GM18870 (cell line): ENCODE measurements around the gene SLC10A3.

Experiments
- ATAC-seq: cut with Tn5 transposase; IDR thresholded peaks from one replicate; pipeline ENCODE4 v1.9.1; 2021; ENCODE audit warnings: moderate library complexity; ENCODE audit not compliant: unreplicated experiment

SLC10A3 gene

GRCh38 chrX:154467556-154467955 is 22.9 kb downstream of the SLC10A3 start:
- no peak for ATAC-seq

DNA sequence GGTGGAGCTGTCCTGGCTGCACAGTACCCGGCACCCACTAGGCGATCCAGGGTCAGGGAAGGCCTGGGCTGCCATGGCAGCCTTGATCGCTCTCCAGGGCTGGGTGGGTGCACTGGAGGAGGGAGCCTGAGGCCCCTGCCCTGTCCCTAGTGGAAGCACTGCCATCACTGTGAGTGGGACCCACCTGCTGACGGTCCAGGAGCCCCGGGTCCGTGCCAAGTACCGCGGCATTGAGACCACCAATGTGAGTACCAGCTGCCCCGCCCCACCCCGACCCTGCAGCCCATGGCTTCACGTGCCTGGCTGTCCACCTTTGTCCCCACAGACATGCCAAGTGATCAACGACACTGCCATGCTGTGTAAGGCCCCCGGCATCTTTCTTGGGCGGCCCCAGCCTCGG is 23.5 kb downstream of the SLC10A3 start:
- no peak for ATAC-seq

GRCh38 chrX:154466036-154466435 is 24.4 kb downstream of the SLC10A3 start:
- no peak for ATAC-seq

DNA sequence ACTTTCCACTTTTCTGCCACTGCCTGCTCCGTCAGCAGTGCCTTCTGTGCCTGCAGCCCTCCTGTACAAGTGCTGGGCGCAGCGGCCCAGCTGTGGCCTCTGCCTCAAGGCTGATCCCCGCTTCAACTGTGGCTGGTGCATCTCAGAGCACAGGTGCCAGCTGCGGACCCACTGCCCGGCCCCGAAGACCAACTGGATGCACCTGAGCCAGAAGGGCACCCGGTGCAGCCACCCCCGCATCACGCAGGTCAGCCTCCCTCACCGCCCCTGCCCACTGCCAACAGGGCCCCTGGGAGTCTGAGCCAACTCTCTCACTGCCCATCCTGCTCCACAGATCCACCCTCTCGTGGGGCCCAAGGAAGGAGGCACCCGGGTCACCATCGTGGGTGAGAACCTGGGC is 24.8 kb downstream of the SLC10A3 start:
- ATAC-seq = no peak

GRCh38 chrX:154464806-154465365 is 25.5 kb downstream of the SLC10A3 start:
- ATAC-seq = no peak

DNA sequence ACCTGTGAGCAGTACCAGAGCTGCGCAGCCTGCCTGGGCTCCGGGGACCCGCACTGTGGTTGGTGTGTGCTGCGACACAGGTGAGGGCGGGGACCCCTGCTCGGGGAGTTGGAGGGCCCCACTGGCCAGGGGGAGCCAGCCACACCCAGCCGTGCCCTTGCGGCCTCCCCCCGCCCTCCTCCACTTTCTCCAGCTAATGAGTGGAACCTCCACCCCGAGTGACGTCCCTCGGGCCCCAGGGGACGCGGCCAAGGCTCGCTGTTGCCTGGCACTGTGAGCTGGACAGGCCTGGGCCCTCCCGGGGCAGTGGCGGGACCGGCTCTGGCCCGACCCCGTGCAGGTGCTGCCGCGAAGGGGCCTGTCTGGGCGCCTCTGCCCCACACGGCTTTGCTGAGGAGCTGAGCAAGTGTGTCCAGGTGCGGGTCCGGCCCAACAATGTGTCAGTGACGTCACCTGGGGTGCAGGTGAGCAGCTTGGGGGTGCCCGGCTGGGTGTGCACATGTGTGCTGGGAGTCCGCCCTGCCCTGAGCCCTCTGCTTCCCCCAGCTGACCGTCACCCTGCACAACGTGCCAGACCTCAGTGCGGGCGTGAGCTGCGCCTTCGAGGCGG is 26.7 kb downstream of the SLC10A3 start:
- no peak for ATAC-seq

DNA sequence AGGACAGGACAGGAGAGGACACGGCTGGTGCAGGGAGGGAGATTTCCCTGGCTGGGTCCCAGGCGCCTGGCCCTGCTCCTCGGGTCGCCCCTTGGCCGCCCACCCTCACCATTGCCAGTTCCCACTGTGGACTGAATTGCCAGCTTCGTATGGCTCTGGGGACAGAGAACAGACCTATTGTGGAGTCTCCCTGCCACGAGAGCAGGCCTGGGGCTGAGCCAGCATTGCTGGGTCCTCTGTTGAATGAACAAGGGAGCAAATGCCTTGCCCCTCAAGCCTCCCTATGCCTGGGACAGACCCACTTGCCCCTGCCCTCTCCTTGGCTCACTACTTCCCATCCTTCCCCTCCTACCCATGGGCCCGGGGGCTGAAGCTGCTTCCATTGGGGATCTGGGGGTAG is 28.0 kb downstream of the SLC10A3 start:
- ATAC-seq = no peak

- ATAC-seq = no peak
Measured at GRCh38 chrX:154460326-154460725, 30.1 kb downstream of the SLC10A3 start.

DNA sequence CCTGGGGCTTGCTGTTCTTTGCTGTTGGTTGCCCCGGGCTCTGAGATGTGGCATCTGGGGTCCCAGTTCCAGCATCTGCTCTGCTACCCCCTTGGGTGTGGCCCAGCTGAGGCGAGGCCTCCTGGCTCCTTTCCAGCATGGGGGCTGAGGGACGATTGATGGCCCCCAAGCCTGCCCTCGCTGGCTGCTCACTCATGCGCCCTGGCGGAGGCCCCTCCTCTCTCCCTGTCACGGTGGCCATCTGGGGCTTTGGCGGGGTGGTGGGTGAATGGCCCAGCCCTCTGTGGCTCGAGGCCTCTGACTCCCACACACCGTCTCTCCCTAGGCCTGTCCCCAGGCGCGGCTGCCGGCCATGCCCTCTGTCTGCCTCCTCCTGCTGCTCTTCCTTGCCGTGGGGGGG is 30.6 kb downstream of the SLC10A3 start:
- no peak for ATAC-seq

GRCh38 chrX:154458954-154459778 is 31.3 kb downstream of the SLC10A3 start:
- no peak for ATAC-seq

- no peak for ATAC-seq
Measured at GRCh38 chrX:154458116-154458953, 32.1 kb downstream of the SLC10A3 start, which contains the start of gene PLXNA3. PLXNA3 (plus strand) TSS chrX:154458281; CDS start chrX:154460184, 1,903 bp downstream.

DNA sequence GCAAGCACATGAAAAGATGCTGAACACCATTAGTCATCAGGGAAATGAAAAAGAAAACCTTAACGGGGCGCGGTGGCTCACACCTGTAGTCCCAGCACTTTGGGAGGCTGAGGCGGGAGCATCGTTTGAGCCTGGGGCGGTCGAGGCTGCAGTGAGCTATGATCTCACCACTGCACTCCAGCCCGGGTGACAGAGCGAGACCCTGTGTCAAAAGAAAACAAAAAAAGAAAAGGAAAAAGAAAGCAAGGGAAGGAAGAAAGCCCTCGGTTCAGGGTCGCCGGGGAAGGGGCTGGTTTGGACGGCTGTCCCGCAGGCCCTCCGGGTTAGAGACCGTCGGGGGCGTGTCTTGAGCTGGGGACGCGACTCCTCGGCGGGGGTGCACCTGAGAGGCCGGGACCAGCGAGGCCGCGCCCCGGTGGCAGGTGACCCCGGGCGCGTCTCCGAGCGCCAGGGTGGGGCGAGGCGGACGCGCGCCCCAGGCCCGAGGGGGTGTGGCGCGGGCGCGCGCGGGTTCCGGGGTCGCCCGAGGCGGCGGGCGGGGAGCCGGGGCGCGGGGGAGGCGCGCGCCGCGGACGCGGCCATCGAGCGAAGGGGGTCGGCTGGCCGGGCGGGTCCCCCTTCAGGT is 32.8 kb downstream of the SLC10A3 start:
- ATAC-seq = no peak

DNA sequence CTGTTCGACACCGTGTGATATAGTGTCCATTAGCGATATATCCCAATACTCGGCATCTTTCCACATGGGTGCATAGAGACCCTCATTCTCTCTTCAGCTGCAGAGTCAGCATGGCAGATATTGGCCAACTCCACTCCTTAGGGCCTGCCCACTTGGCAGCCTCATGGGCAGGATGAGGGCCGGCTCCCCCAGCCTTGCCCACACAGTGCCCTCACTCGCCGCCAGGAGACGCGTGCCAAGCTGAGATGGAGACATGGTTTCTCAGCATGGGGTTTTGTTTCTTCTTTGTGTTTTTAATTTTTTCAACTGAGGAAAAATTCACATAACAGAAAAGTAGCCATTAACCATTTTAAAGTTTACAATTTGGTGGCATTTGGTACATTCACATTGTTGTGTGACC is 37.6 kb downstream of the SLC10A3 start:
- no peak for ATAC-seq

- ATAC-seq = no peak
Measured at GRCh38 chrX:154450312-154450711, 40.1 kb downstream of the SLC10A3 start.

DNA sequence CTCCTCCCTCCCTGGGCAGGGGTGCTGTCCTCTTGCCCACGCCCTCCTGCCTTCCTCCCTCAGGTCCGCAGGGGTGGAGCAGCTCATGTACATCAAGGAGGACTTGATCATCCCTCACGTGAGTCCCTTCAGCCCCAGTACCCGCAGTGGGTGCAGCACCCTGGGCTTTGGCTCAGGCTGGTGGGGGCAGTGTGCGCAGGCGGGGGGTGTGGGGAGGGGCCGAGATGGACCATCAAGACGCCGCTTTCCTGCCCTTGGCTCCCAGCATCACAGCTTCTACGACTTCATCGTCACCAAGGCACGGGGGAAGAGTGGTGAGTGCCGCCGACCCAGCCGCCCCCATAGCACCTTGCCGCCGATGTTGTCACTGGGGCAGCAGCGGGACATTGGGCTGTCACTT is 40.8 kb downstream of the SLC10A3 start:
- ATAC-seq = no peak

- no peak for ATAC-seq
Measured at GRCh38 chrX:154448484-154448883, 41.9 kb downstream of the SLC10A3 start.

DNA sequence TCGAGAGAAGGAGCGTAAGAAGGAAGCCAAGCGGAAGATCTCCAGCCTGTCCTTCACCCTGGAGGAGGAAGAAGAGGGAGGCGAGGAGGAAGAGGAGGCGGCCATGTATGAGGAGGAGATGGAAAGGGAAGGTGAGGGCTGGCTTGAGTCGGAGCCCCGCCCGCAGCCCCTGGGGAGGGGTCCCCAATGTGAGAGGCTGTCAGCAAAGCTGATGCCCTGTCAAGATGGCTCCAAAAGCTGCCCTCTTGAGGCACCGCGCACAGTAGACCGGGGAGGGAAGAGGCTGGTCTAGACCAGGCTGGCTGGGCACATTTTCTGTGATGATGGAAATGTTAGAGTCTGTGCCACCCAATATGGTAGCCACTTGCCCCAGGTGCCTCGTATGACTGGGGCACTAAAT is 44.0 kb downstream of the SLC10A3 start:
- ATAC-seq = no peak

DNA sequence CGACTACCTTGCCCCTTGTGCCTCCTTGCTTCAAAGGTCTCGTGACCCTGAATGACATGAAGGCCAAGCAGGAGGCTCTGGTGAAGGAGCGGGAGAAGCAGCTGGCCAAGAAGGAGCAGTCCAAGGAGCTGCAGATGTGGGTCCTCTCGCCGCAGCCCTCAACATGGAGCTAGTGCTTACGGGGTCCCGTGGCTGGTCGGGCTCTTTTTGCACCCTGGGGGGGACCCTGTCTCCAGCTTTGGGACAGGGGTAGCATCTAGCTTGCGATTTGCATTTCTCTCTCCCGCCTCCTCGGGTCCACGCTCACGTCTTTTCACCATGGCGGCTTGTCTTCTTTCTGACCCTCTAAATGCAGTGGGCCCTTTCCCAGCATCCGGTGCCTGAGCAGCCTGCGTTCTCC is 44.7 kb downstream of the SLC10A3 start:
- no peak for ATAC-seq

DNA sequence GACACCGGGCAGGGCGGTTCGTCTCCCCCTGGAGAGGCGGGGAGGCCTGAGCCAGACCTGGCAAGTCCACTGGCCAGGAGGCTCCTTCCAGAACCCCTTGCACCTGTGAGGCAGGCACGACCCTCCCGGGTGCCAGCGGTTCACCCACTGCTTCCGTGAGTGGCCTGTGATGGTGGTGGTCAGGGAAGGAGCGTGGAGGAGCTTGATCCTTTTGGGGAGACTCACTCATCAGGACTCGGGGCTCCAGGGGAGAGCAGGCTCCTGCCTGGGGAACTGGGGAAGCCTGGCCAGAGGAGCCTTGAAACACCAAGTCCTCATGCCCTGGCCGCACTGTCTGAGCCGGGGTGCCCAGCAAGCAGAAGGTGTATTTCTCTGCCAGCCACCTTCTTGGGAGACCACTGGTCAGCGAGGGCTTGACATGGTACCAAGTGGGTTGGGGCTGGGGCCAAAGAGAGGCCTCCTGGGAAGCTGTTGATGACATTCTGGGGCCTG is 45.6 kb downstream of the SLC10A3 start:
- no peak for ATAC-seq

- ATAC-seq = no peak
Measured at GRCh38 chrX:154443992-154444754, 46.3 kb downstream of the SLC10A3 start, which contains the start of gene FAM50A. FAM50A (plus strand) TSS chrX:154444141; CDS start chrX:154444236, 95 bp downstream.
